BLaER1 (cell line): Measurements from ENCODE around the gene NEFH.

Experiments used
- H3K27ac ChIP-seq: shearing (Covaris generic); formaldehyde crosslinking; 2 replicates; pipeline ENCODE4 v1.8.1; 2022
- H3K27me3 ChIP-seq: shearing (Covaris generic); formaldehyde crosslinking; 2 replicates; pipeline ENCODE4 v1.8.1; 2022
- H3K36me3 ChIP-seq: shearing (Covaris generic); formaldehyde crosslinking; 2 replicates; pipeline ENCODE4 v1.8.1; 2022
- H3K4me1 ChIP-seq: shearing (Covaris generic); formaldehyde crosslinking; 2 replicates; pipeline ENCODE4 v1.8.1; 2022
- H3K4me2 ChIP-seq: shearing (Covaris generic); formaldehyde crosslinking; 2 replicates; pipeline ENCODE4 v1.8.1; 2022
- H3K4me3 ChIP-seq: shearing (Covaris generic); formaldehyde crosslinking; 2 replicates; pipeline ENCODE4 v1.8.1; 2022
- H3K9ac ChIP-seq: shearing (Covaris generic); formaldehyde crosslinking; 2 replicates; pipeline ENCODE4 v1.8.1; 2022
- H3K9me3 ChIP-seq: shearing (Covaris generic); formaldehyde crosslinking; 2 replicates; pipeline ENCODE4 v1.8.1; 2022
- H4K20me1 ChIP-seq: shearing (Covaris generic); formaldehyde crosslinking; 2 replicates; pipeline ENCODE4 v1.8.1; 2022
- Cebpa-rat ChIP-seq: shearing (Covaris generic); IDR thresholded peaks from 2 replicates; pipeline ENCODE4 v1.8.1; 2022

NEFH gene

GRCh38 chr22:29459773-29460172, 20.2 kb upstream of the NEFH start:
- Histone ChIP-seq H3K36me3 (no peaks in the 10 kb centered on the region), H3K9ac (no peak overlapping the region), H3K4me1 (no peaks in the 10 kb centered on the region), H3K27me3 (no peaks in the 10 kb centered on the region), H4K20me1 (no peaks in the 10 kb centered on the region), H3K4me3 (no peak overlapping the region), H3K27ac (no peak overlapping the region), H3K4me2 (no peak overlapping the region), H3K9me3 (no peaks in the 10 kb centered on the region)
- TF ChIP-seq Cebpa-rat = no peak

DNA sequence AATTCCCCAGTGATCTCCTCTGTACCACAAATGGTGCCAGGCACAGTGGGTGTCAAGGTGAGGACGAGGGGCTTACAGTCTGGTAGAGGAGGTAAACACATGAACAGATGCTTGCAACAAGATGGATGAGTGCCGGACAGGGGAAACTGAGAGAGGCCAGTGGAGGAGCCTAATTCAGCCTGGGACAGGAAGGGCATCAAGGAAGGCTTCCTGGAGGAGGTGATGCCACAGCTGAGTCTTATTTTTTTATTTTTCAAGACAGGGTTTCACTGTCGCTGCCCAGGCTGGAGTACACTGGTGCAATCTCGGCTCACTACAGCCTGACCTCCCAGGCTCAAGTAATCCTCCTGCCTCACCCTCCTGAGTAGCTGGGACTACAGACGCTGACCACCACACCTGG, 18.8 kb upstream of the NEFH start:
- no peaks in the 10 kb centered on the region for H3K27me3 ChIP-seq
- H3K4me1 ChIP-seq = no peaks in the 10 kb centered on the region

DNA sequence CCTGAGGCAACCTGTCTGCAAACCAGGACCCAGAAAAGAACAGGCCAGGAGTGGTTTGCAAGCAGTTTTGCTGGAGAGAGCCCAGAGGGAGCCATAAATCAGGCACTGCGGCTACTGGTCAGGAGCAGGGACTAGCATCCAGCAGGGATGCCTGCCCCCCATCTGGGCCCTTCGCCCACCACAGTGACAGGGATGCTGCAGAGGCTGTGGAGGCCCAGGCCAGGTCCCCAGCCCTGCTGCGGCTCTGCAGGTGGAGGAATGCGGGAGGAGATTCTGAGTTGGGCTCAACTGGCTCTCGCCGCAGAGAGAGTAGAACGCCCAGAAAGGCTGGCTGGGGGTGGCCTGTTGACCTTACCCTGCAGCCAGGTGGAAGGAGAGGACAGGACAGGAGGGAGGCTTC, 16.4 kb upstream of the NEFH start:
- H3K9me3 ChIP-seq = no peaks in the 10 kb centered on the region
- H3K36me3 ChIP-seq = no peaks in the 10 kb centered on the region
- no peaks in the 10 kb centered on the region for H4K20me1 ChIP-seq
- H3K9ac ChIP-seq = no peak overlapping the region
- no peak overlapping the region for H3K4me2 ChIP-seq
- no peaks in the 10 kb centered on the region for H3K4me1 ChIP-seq
- no peak for TF ChIP-seq Cebpa-rat
- H3K27ac ChIP-seq = no peak overlapping the region
- H3K27me3 ChIP-seq = no peaks in the 10 kb centered on the region
- H3K4me3 ChIP-seq = no peak overlapping the region

More for the DNA sequence above, 18.8 kb upstream of the NEFH start:
- Histone ChIP-seq H3K27ac (no peak overlapping the region), H3K9me3 (no peaks in the 10 kb centered on the region), H3K4me3 (no peak overlapping the region), H3K9ac (no peak overlapping the region), H3K36me3 (no peaks in the 10 kb centered on the region), H4K20me1 (no peaks in the 10 kb centered on the region), H3K4me2 (no peak overlapping the region)
- no peak for TF ChIP-seq Cebpa-rat

GRCh38 chr22:29464581-29464980, 15.4 kb upstream of the NEFH start:
- no peak for TF ChIP-seq Cebpa-rat
- no peak overlapping the region for H3K4me3 ChIP-seq
- no peaks in the 10 kb centered on the region for H4K20me1 ChIP-seq
- H3K36me3 ChIP-seq = no peaks in the 10 kb centered on the region
- no peak overlapping the region for H3K9ac ChIP-seq
- H3K27ac ChIP-seq = no peak overlapping the region
- H3K27me3 ChIP-seq = no peaks in the 10 kb centered on the region
- no peak overlapping the region for H3K4me2 ChIP-seq
- no peaks in the 10 kb centered on the region for H3K9me3 ChIP-seq
- no peaks in the 10 kb centered on the region; the same call in 1 of the 2 replicates for H3K4me1 ChIP-seq

DNA sequence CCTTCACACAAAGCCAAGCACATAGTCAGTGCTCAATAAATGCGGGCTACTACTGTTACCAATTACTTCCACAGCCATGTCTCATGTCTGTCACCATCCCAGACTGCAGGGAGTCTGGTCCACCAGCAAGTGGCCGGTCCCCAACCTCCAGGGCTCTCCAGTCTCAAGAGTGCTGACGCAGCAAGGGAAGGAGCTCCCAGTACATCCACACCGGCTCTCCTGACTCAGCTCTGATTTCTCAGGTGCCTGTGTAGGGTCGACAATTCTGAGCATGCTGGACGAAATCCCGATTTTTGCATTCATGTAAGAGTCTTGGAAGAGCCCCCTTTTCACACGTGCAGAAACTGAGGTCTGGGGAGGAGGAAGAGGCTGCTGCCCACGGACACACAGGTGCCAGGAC, 10.3 kb upstream of the NEFH start:
- H3K9me3 ChIP-seq = no peaks in the 10 kb centered on the region
- TF ChIP-seq Cebpa-rat = no peak
- H3K9ac ChIP-seq = no peak overlapping the region
- H3K4me2 ChIP-seq = peak overlapping the region; percentile 83
- H3K4me3 ChIP-seq = 0 out of 2 replicates have a peak overlapping the region, but pooled peaks have one; percentile 42
- H3K27ac ChIP-seq = no peak overlapping the region
- H4K20me1 ChIP-seq = no peaks in the 10 kb centered on the region
- peaks cover 12% of the 10 kb centered on the region for H3K4me1 ChIP-seq
- peaks cover 7% of the 10 kb centered on the region; the same call in 1 of the 2 replicates for H3K27me3 ChIP-seq
- no peaks in the 10 kb centered on the region for H3K36me3 ChIP-seq

DNA sequence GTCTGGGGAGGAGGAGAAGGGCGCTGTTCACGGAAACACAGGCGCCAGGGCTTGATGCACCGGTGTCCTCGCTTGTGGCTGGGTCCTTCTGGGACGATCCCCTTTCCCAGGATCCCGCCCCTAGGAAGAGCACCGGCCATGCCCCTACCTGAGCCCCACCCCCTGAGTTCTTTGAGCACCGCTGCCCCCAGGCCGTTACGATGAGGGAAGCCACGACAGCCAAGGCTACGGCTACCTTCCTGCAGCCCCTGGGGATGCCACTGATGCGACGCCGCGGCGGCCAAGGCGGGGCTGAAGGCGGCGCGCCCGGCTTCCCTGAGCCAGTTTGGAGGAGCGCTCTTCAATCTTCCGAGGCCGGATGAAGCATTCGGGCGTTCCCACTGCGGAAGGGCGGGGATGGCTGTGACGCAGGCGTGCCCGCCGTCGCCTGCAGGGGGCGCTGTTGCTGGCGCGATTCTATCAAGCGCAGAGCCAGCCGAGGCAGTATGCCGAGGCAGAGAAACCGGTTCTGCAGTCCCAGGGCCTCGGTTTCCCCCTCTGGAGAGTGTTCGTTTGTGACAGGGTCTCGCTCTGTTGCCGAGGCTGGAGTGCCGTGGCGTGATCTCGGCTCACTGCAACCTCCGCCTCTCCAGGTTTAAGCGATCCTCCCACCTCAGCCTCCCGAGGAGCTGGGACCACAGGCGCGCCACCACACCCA, 9.7 kb upstream of the NEFH start:
- H3K4me2 ChIP-seq = peak overlapping the region; percentile 83
- TF ChIP-seq Cebpa-rat = no peak
- peak overlapping the region; percentile 42; the same call in 1 of the 2 replicates for H3K4me3 ChIP-seq
- peaks cover 18% of the 10 kb centered on the region for H3K4me1 ChIP-seq
- H4K20me1 ChIP-seq = no peaks in the 10 kb centered on the region
- H3K27me3 ChIP-seq = peaks cover 7% of the 10 kb centered on the region; the same call in 1 of the 2 replicates
- no peak overlapping the region for H3K9ac ChIP-seq
- H3K36me3 ChIP-seq = no peaks in the 10 kb centered on the region
- H3K27ac ChIP-seq = no peak overlapping the region
- no peaks in the 10 kb centered on the region for H3K9me3 ChIP-seq

- Histone ChIP-seq H3K4me1 (peaks cover 36% of the 10 kb centered on the region), H3K4me3 (no peak overlapping the region), H3K36me3 (no peaks in the 10 kb centered on the region), H3K27me3 (peaks cover 7% of the 10 kb centered on the region; the same call in 1 of the 2 replicates), H3K4me2 (no peak overlapping the region), H3K9me3 (no peaks in the 10 kb centered on the region), H4K20me1 (peaks cover 13% of the 10 kb centered on the region), H3K27ac (no peak overlapping the region), H3K9ac (no peak overlapping the region)
- TF ChIP-seq Cebpa-rat = no peak
Measured at GRCh38 chr22:29473001-29473400, 7.0 kb upstream of the NEFH start.

DNA sequence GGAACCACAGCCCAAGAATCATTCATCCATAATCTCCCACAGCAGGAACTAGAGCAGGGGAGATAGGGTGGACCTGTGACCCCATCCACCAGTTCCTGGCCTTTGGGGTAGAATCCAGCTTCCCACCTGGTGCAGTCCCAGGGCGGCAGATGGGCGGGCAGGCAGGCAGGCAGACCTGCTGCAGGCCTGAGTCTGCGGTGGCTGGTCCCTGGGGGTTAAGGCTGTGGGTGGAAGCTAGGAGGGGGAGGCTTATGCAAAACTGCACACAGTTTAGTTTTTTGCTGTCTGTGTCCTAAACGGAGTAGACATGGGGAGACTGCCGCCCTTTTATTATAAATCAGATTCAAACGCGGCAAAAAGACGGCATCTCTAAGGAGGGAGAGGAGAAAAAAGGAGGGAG, 4.5 kb upstream of the NEFH start:
- H3K27ac ChIP-seq = no peak overlapping the region
- H3K9ac ChIP-seq = no peak overlapping the region
- peaks cover 34% of the 10 kb centered on the region for H3K4me1 ChIP-seq
- peak overlapping the region; percentile 79 for H3K4me2 ChIP-seq
- H3K9me3 ChIP-seq = peaks cover 11% of the 10 kb centered on the region; the same call in 1 of the 2 replicates
- peaks cover 28% of the 10 kb centered on the region for H4K20me1 ChIP-seq
- H3K27me3 ChIP-seq = peaks cover 20% of the 10 kb centered on the region
- no peak for TF ChIP-seq Cebpa-rat
- no peak overlapping the region for H3K4me3 ChIP-seq
- H3K36me3 ChIP-seq = no peaks in the 10 kb centered on the region

DNA sequence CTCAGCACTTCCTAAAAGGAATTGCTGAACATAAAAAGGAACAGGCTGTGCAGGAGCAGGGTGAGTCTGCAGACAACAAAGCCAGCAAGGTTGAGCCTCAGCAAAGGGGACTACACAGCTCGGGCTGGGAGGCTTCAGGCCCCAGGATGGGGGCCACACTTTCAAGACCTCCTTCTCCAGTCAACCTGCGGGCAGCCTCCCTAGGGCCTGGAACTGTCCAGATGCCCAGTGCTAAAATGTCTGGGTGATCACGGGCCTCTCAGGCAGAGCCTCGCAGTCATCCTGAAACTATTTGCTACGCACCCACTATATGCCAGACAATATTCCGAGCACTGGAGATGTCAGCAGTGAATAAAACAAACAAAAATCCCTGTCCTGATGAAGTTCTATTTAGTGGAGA, 3.9 kb upstream of the NEFH start:
- peak overlapping the region; percentile 79 for H3K4me2 ChIP-seq
- no peak overlapping the region for H3K4me3 ChIP-seq
- no peaks in the 10 kb centered on the region for H3K36me3 ChIP-seq
- no peak overlapping the region for H3K9ac ChIP-seq
- peaks cover 28% of the 10 kb centered on the region for H4K20me1 ChIP-seq
- peaks cover 20% of the 10 kb centered on the region for H3K27me3 ChIP-seq
- no peak for TF ChIP-seq Cebpa-rat
- H3K9me3 ChIP-seq = peaks cover 14% of the 10 kb centered on the region; the same call in 1 of the 2 replicates
- H3K4me1 ChIP-seq = peaks cover 30% of the 10 kb centered on the region
- no peak overlapping the region for H3K27ac ChIP-seq

DNA sequence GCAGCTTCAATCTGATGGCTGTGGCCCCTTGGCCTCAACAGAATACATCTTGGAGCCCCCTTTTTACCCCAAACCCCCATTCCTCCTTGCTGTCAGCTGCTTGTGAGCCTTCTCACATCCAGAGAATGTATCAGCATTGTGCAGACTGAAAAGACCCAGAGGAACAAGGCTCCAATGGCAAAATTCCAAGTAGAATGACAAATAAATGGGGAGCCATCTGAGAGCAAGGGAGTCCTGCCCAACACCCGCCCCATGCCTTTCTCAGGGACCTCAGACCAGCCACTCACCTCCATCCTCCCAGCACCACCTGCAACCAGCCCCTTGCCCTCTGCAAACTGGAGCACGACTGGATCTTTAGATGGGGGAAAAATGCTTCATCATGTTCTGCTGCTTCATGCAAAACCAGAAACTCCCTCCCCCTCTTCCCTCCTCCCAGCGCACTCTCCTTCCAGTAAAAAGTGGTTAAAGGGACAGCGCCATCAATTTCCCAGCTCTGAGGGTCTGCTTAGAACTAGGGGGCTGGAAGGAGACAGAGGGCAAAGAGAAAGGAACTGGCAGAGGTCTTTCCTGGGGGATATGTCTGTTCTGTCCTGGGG, 2.2 kb upstream of the NEFH start:
- no peak for TF ChIP-seq Cebpa-rat
- Histone ChIP-seq H3K4me1 (peaks cover 30% of the 10 kb centered on the region), H3K27ac (no peak overlapping the region), H3K4me3 (no peak overlapping the region), H3K4me2 (peak overlapping the region; percentile 52), H4K20me1 (peaks cover 28% of the 10 kb centered on the region), H3K9me3 (peaks cover 14% of the 10 kb centered on the region; the same call in 1 of the 2 replicates), H3K27me3 (peaks cover 20% of the 10 kb centered on the region), H3K36me3 (no peaks in the 10 kb centered on the region), H3K9ac (no peak overlapping the region)
